ENCODE results near the gene GAS2L2.

DNA sequence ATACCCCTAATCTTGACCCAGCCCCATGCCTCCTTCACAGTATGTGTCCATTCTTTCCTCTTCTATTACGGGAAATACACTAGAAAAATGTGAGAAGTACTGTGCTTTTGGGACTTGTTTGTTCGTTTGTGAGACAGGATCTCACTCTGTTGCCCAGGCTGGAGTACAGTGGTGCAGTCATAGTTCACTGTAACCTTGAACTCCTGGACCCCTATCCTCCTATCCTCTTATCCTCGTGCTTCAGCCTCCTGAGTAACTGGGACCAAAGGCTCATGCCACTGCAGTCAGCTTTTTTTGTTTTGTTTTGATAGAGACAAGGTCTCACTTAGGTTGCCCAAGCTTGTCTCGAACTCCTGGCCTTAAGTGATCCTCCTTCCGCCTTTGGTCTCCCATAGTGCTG is 51.5 kb downstream of the GAS2L2 start:
- TF ChIP-seq ZNF274 (IDR thresholded peaks at IDR 0.05; ENCODE audit: low read depth, low read length) (no peak), SUZ12 (IDR thresholded peaks at IDR 0.05; ENCODE audit: extremely low read depth, insufficient read depth, insufficient read length) (no peak)
